Activated B cell treated with CpG ODN at 0.5 μM for 24 hours (primary cell): ENCODE data around the gene LRRC1. TPM values are rescaled to one million over a fixed set of nuclear protein-coding genes. Genes with fewer than 3 reads are reported as not detected.

ENCODE experiments used
- ATAC-seq: fragments of 200-7000 bp; cut with Tn5 transposase; one replicate; pipeline ENCODE4 v1.10.0; 2021; ENCODE audit warnings: low read depth, mild to moderate bottlenecking, moderate library complexity
- CTCF ChIA-PET: fragments of 350-600 bp; sonication (Branson Sonifier 250); formaldehyde crosslinking; loops from one replicate; lab custom pipeline; 2021; ENCODE audit warnings: antibody characterized with exemption; lab: Charles Lee
- POLR2A ChIA-PET: fragments of 350-600 bp; sonication (Branson Sonifier 250); formaldehyde crosslinking; loops from one replicate; lab custom pipeline; 2021; ENCODE audit warnings: antibody characterized with exemption; lab: Charles Lee
- DNase-seq: peaks from one replicate; pipeline ENCODE4 v3.0.0; 2022
- H3K27ac Mint-ChIP-seq: one replicate; pipeline ENCODE4 v1.8.0; 2020; ENCODE audit warnings: mixed read lengths
- H3K27me3 Mint-ChIP-seq: one replicate; pipeline ENCODE4 v1.8.0; 2021; ENCODE audit warnings: mixed read lengths
- H3K36me3 Mint-ChIP-seq: one replicate; pipeline ENCODE4 v1.8.0; 2021; ENCODE audit warnings: low read depth, mixed read lengths
- H3K4me1 Mint-ChIP-seq: one replicate; pipeline ENCODE4 v1.8.0; 2021; ENCODE audit warnings: mixed read lengths
- H3K4me3 Mint-ChIP-seq: one replicate; pipeline ENCODE4 v1.8.0; 2020; ENCODE audit warnings: mild to moderate bottlenecking, mixed read lengths
- H3K9me3 Mint-ChIP-seq: one replicate; pipeline ENCODE4 v1.8.0; 2020; ENCODE audit warnings: mixed read lengths
- CTCF ChIP-seq: fragments of 200-600 bp; IDR thresholded peaks from one replicate; pipeline ENCODE4 v1.8.0; 2022; ENCODE audit warnings: antibody characterized with exemption, mild to moderate bottlenecking
- intact Hi-C: fragments of 100-400 bp; cut with micrococcal nuclease; formaldehyde crosslinking; loops from one replicate; pipeline ENCODE4 v1.15.1; 2024
- total RNA-seq: library from RNA; stranded (reverse); gene quantifications from 2 replicates; pipeline ENCODE4 v1.2.3, GENCODE V29; 2022

LRRC1 gene
- total RNA-seq, 1 donor from 2014 or later = 4.7 TPM

- intact Hi-C loops = no loop called here
- Mint-ChIP-seq H3K27me3 (peaks cover 7% of the 10 kb centered on the region), H3K36me3 (no peaks in the 10 kb centered on the region), H3K4me1 (no peaks in the 10 kb centered on the region), H3K27ac (no peak overlapping the region), H3K4me3 (no peak overlapping the region), H3K9me3 (peaks cover 4% of the 10 kb centered on the region)
- TF ChIP-seq CTCF = no peak
- ATAC-seq (no peak), DNase-seq (no peak)
- POLR2A ChIA-PET = no interaction called here
- CTCF ChIA-PET = no interaction called here
Observed at GRCh38 chr6:53961679-53962370, 167.0 kb downstream of the LRRC1 start.

GRCh38 chr6:53962646-53963045 is 167.8 kb downstream of the LRRC1 start:
- Mint-ChIP-seq H3K9me3 (peaks cover 4% of the 10 kb centered on the region), H3K4me3 (no peak overlapping the region), H3K36me3 (no peaks in the 10 kb centered on the region), H3K27me3 (peaks cover 7% of the 10 kb centered on the region), H3K4me1 (no peaks in the 10 kb centered on the region), H3K27ac (no peak overlapping the region)
- no peak for ATAC-seq
- intact Hi-C loops = no loop called here
- no peak for TF ChIP-seq CTCF
- ChIA-PET POLR2A (no interaction called here), CTCF (no interaction called here)
- no peak for DNase-seq

GRCh38 chr6:53967415-53967814 is 172.6 kb downstream of the LRRC1 start:
- DNase-seq (no peak), ATAC-seq (no peak)
- Mint-ChIP-seq H3K27ac (no peak overlapping the region), H3K27me3 (peaks cover 9% of the 10 kb centered on the region), H3K4me3 (no peak overlapping the region), H3K4me1 (no peaks in the 10 kb centered on the region), H3K9me3 (peaks cover 4% of the 10 kb centered on the region), H3K36me3 (no peaks in the 10 kb centered on the region)
- intact Hi-C loops = no loop called here
- POLR2A ChIA-PET = no interaction called here
- TF ChIP-seq CTCF = no peak
- CTCF ChIA-PET = no interaction called here

Other genes starting within 250 kb of the LRRC1 start
- 26.6 and 27.1 TPM in 2 replicates for gene GCLC, start 249.9 kb upstream of the LRRC1 start, total RNA-seq
- 0.13 TPM in 1 of 2 replicates, not detected in the other for gene KLHL31, start 129.2 kb upstream of the LRRC1 start, total RNA-seq